Ovary (tissue), 9 donors: ENCODE results near the gene SLC17A5. TPM values are rescaled to one million over a fixed set of nuclear protein-coding genes. Genes with fewer than 3 reads are reported as not detected.

Experiments used
- DNase-seq, 5 donors: peaks; one replicate each; pipeline ENCODE4 v3.0.0-alpha.2; 2019 to 2020
- H3K27ac ChIP-seq, 2 donors: fragments of 200-600 bp; one replicate each; pipeline versions ENCODE4 v1.5.1 to v1.8.0; 2019 to 2022
- H3K27me3 ChIP-seq: fragments of 200-600 bp; one replicate; pipeline ENCODE4 v1.8.0; 2022
- H3K36me3 ChIP-seq: fragments of 200-600 bp; sonication (generic); one replicate; pipeline ENCODE4 v1.5.1; 2019
- H3K4me1 ChIP-seq: one replicate; pipeline ENCODE4 v1.8.1; 2013; ENCODE audit warnings: mild to moderate bottlenecking, moderate library complexity; ENCODE audit not compliant: insufficient read depth
- H3K4me3 ChIP-seq: fragments of 200-600 bp; sonication (generic); one replicate; pipeline ENCODE4 v1.5.1; 2017
- H3K9me3 ChIP-seq, 2 donors: fragments of 200-600 bp in 1 of 2; sonication (generic) in 1 of 2; one replicate each; pipeline versions ENCODE4 v1.5.1 to v1.8.1; 2013 to 2019; ENCODE audit warnings: mild to moderate bottlenecking in 1 of 2, moderate library complexity in 1 of 2
- CTCF ChIP-seq, 3 donors: fragments of 450-650 bp in 2 of 3; fragments of 200-600 bp in 1 of 3; IDR thresholded peaks; one replicate each; pipeline versions ENCODE4 v1.5.1 to v1.8.0; 2016 to 2022; ENCODE audit warnings: antibody characterized with exemption in 3 of 3, mild to moderate bottlenecking in 1 of 3
- EP300 ChIP-seq: sonication (generic); formaldehyde crosslinking; IDR thresholded peaks from one replicate; pipeline ENCODE4 v1.6.1; 2017; ENCODE audit warnings: antibody characterized with exemption
- POLR2A ChIP-seq: fragments of 450-650 bp; IDR thresholded peaks from one replicate; pipeline ENCODE4 v1.6.1; 2017; ENCODE audit warnings: antibody characterized with exemption, mild to moderate bottlenecking, moderate library complexity
- WGBS, 3 donors: extraction: QIAGEN DNeasy Blood & Tissue Kit in 1 of 3; methylation state at CpG; one replicate each; pipeline versions ENCODE4 v1.1.5 to v1.1.7; 2013 to 2017; 5-methylcytosine and 5-hydroxymethylcytosine counted together
- intact Hi-C, 4 donors: fragments of 100-400 bp; cut with DNase I; formaldehyde crosslinking; loops; one replicate each; pipeline versions ENCODE4 v1.11.0 to v1.15.1; 2022 to 2023
- polyA plus RNA-seq, 2 donors: library from polyadenylated mRNA; stranded (reverse); fragments of 200-250 nt in 1 of 2; fragments of 350-450 nt in 1 of 2; fragmentation: Illumina TruSeq in 1 of 2; extraction: RNeasy Lipid Tissue Mini Kit (QIAGEN cat#74804) in 1 of 2; gene quantifications; one replicate each; pipeline ENCODE4 v1.2.3, GENCODE V29; 2013 to 2014
- total RNA-seq, 7 donors: library from RNA; depleted of rRNA in 2 of 7; stranded (reverse); fragments of >200 nt in 2 of 7; fragmentation: NEBNext Ultra II Directional in 3 of 7; extraction: Animal tissue kit (Norgen Biotek cat#: 25700) in 3 of 7; gene quantifications; one replicate each; pipeline versions ENCODE4 v1.1.0 to v1.2.4, GENCODE V29; 2016 to 2023
- donor health status: DM: no; HTN: no; CAD: no; lungs with moderate emphysema.
- donor health status: DM: no; HTN: no; CAD: no.
- donor health status: Bipolar disorder and iron deficiency.
- donor health status: DM: yes; HTN: yes; CAD: no.
- donor health status: DM: no; HTN: no; CAD: no.
- donor health status: DM: yes; HTN: yes; CAD: no.

SLC17A5 gene
- total and polyA plus RNA-seq, 9 donors, result 4.3 to 18.3 (median 7.0) TPM

GRCh38 chr6:73667798-73668197 is 14.0 kb upstream of the SLC17A5 start:
- no peaks in the 10 kb centered on the region for H3K36me3 ChIP-seq
- TF ChIP-seq CTCF (IDR thresholded peaks at IDR 0.05), result no peak
- TF ChIP-seq EP300, result no peak
- TF ChIP-seq POLR2A, result no peak
- 45 to 62% (median 49%) methylated on average over 1 of the region's 1 CpG for WGBS, 3 donors
- DNase-seq, result no peak
- no peaks in the 10 kb centered on the region for H3K9me3 ChIP-seq
- intact Hi-C loops, result no loop called here
- no peak overlapping the region for H3K4me3 ChIP-seq
- no peaks in the 10 kb centered on the region for H3K27me3 ChIP-seq
- no peaks in the 10 kb centered on the region for H3K4me1 ChIP-seq
- no peak overlapping the region for H3K27ac ChIP-seq

GRCh38 chr6:73666393-73666792 is 12.6 kb upstream of the SLC17A5 start:
- no peak for DNase-seq
- no peaks in the 10 kb centered on the region for H3K9me3 ChIP-seq
- no peak overlapping the region for H3K27ac ChIP-seq
- TF ChIP-seq EP300 (no peak), POLR2A (no peak), CTCF (IDR thresholded peaks at IDR 0.05) (no peak)
- H3K27me3 ChIP-seq, result no peaks in the 10 kb centered on the region
- intact Hi-C loops, result no loop called here
- 54 to 66% (median 66%) methylated on average over 2 of the region's 2 CpGs for WGBS, 3 donors
- H3K4me1 ChIP-seq, result no peaks in the 10 kb centered on the region
- no peak overlapping the region for H3K4me3 ChIP-seq
- no peaks in the 10 kb centered on the region for H3K36me3 ChIP-seq

- no peaks in the 10 kb centered on the region for H3K27me3 ChIP-seq
- TF ChIP-seq CTCF (IDR thresholded peaks at IDR 0.05) (no peak), EP300 (no peak), POLR2A (no peak)
- DNase-seq, result no peak
- no peak overlapping the region for H3K27ac ChIP-seq
- 44 to 58% (median 52%) methylated on average over 3 of the region's 3 CpGs for WGBS, 3 donors
- H3K9me3 ChIP-seq, result no peaks in the 10 kb centered on the region
- intact Hi-C loops, result no loop called here
- no peak overlapping the region for H3K4me3 ChIP-seq
- H3K36me3 ChIP-seq, result no peaks in the 10 kb centered on the region
- no peaks in the 10 kb centered on the region for H3K4me1 ChIP-seq
Measured at GRCh38 chr6:73665686-73666319, 12.0 kb upstream of the SLC17A5 start.

GRCh38 chr6:73664701-73665100 is 10.9 kb upstream of the SLC17A5 start:
- no peak for DNase-seq
- Histone ChIP-seq H3K4me1 (no peaks in the 10 kb centered on the region), H3K27ac (no peak overlapping the region), H3K4me3 (no peak overlapping the region), H3K9me3 (no peaks in the 10 kb centered on the region), H3K36me3 (no peaks in the 10 kb centered on the region), H3K27me3 (no peaks in the 10 kb centered on the region)
- TF ChIP-seq CTCF (IDR thresholded peaks at IDR 0.05) (no peak), EP300 (no peak), POLR2A (no peak)
- intact Hi-C loops, result no loop called here
- WGBS, 3 donors, result 81 to 90% (median 82%) methylated on average over 2 of the region's 2 CpGs
